ENCODE results near the gene TRIM60. TPM values are rescaled to one million over a fixed set of nuclear protein-coding genes. Genes with fewer than 3 reads are reported as not detected.
"Not testable (repeated sequence)": the region's sequence is repeated elsewhere in the genome, so short reads cannot be mapped to it uniquely, and the experiment has no call there.

TRIM60 gene
- total and polyA plus RNA-seq, 8 donors: not detected

DNA sequence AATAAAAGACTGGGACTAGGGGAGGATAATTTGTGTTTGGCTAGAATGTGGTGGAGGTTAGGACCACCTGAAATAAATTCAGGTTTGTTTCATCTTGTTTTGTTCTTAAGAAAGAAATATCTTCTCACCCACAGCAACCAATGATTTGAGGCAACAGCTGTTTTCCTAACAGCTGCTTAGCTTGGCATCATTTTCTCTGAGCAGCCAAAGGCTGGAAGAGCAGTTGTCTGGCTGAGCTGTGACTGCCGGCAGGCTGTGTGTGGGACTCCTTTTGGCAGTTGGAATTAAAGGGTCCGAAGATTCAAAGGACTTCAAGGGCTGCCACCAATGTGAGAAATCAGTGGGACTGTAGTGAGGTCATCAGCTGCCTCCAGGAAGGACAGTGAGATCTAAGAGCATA lies 26.9 kb downstream of the TRIM60 start:
- ATAC-seq (no peak), FAIRE-seq (no peak), DNase-seq (no peak)
- H3K36me3 ChIP-seq: no peaks in the 10 kb centered on the region
- WGBS, 2 donors: 74 to 82% methylated on average over 2 of the region's 2 CpGs
- H3K4me3 ChIP-seq: no peak overlapping the region
- H3K9me3 ChIP-seq: no peaks in the 10 kb centered on the region
- H3K4me1 ChIP-seq: no peaks in the 10 kb centered on the region
- intact Hi-C loops (cut with DNase I): no loop called here
- no peaks in the 10 kb centered on the region for H3K27me3 ChIP-seq
- H3K27ac ChIP-seq: no peak overlapping the region
- TF ChIP-seq, protein P1, sequence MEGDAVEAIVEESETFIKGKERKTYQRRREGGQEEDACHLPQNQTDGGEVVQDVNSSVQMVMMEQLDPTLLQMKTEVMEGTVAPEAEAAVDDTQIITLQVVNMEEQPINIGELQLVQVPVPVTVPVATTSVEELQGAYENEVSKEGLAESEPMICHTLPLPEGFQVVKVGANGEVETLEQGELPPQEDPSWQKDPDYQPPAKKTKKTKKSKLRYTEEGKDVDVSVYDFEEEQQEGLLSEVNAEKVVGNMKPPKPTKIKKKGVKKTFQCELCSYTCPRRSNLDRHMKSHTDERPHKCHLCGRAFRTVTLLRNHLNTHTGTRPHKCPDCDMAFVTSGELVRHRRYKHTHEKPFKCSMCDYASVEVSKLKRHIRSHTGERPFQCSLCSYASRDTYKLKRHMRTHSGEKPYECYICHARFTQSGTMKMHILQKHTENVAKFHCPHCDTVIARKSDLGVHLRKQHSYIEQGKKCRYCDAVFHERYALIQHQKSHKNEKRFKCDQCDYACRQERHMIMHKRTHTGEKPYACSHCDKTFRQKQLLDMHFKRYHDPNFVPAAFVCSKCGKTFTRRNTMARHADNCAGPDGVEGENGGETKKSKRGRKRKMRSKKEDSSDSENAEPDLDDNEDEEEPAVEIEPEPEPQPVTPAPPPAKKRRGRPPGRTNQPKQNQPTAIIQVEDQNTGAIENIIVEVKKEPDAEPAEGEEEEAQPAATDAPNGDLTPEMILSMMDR (IDR thresholded peaks at IDR 0.05): no peak

DNA sequence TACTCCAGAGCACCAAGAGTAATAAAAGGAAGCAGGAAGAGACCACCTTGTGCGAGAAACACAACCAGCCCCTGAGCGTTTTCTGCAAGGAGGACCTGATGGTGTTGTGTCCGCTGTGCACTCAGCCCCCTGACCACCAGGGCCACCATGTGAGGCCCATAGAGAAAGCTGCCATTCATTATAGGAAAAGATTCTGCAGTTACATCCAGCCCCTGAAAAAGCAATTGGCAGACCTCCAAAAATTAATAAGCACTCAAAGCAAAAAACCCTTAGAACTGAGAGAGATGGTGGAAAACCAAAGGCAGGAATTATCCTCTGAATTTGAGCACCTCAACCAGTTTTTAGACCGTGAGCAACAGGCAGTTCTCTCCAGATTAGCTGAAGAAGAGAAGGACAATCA lies 27.6 kb downstream of the TRIM60 start:
- H3K4me3 ChIP-seq: no peak overlapping the region
- no peaks in the 10 kb centered on the region for H3K36me3 ChIP-seq
- H3K4me1 ChIP-seq: no peaks in the 10 kb centered on the region
- WGBS, 2 donors: 78 to 82% methylated on average over 4 of the region's 4 CpGs
- no peaks in the 10 kb centered on the region for H3K9me3 ChIP-seq
- intact Hi-C loops (cut with DNase I): no loop called here
- H3K27me3 ChIP-seq: no peaks in the 10 kb centered on the region
- DNase-seq (no peak), FAIRE-seq (no peak), ATAC-seq (no peak)
- H3K27ac ChIP-seq: no peak overlapping the region
- TF ChIP-seq, protein P1 (IDR thresholded peaks at IDR 0.05): no peak

DNA sequence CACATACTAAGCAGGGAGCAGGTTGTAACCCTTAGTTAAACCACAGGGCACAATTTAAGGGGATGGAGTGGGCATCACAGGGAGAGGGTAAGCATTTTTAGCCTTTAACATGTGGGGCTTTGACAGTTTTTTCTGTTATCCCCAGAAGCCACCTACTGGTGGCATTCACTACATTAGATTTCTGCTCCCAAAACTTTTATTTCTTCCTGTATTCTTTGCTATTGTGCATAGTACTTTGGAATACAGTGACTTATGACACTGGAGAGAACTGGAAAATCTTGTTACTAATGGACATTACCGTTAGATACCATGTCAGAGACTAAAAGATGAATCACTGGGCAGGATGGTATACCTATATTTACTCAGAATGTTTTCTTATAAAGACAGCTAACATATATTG lies 29.1 kb downstream of the TRIM60 start:
- Histone ChIP-seq H3K4me3 (no peak overlapping the region), H3K9me3 (no peaks in the 10 kb centered on the region), H3K4me1 (no peaks in the 10 kb centered on the region), H3K27ac (no peak overlapping the region), H3K27me3 (no peaks in the 10 kb centered on the region), H3K36me3 (no peaks in the 10 kb centered on the region)
- ATAC-seq: no peak
- FAIRE-seq: no peak
- TF ChIP-seq, protein P1 (IDR thresholded peaks at IDR 0.05): no peak
- intact Hi-C loops (cut with DNase I): no loop called here
- DNase-seq: no peak
- WGBS, 2 donors: 30 to 37% methylated on average over 1 of the region's 1 CpG

DNA sequence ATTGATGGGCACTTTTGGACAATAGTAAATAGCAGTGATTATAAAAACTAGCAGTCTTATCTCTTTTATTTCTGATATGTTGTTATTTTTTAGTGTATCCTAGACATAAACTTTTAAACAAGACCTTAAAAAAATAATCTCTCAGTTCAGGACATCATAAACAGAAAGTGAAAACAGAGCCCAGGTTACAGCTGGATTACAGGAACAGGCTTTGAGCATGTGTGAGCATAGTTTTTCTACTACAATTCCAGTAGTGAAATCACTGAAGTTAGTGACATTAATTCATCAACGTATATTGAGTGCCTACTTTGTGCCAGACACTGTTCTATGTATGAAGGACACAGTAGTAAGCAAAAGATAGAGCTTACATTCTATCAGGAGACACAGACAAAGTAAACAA lies 38.8 kb downstream of the TRIM60 start:
- H3K4me1 ChIP-seq: no peaks in the 10 kb centered on the region
- no peak overlapping the region for H3K27ac ChIP-seq
- H3K4me3 ChIP-seq: no peak overlapping the region
- FAIRE-seq (no peak), ATAC-seq (no peak), DNase-seq (no peak)
- intact Hi-C loops (cut with DNase I): no loop called here
- 38 to 46% methylated on average over 1 of the region's 1 CpG for WGBS, 2 donors
- no peaks in the 10 kb centered on the region for H3K36me3 ChIP-seq
- TF ChIP-seq, protein P1 (IDR thresholded peaks at IDR 0.05): no peak
- no peaks in the 10 kb centered on the region for H3K9me3 ChIP-seq
- H3K27me3 ChIP-seq: no peaks in the 10 kb centered on the region

DNA sequence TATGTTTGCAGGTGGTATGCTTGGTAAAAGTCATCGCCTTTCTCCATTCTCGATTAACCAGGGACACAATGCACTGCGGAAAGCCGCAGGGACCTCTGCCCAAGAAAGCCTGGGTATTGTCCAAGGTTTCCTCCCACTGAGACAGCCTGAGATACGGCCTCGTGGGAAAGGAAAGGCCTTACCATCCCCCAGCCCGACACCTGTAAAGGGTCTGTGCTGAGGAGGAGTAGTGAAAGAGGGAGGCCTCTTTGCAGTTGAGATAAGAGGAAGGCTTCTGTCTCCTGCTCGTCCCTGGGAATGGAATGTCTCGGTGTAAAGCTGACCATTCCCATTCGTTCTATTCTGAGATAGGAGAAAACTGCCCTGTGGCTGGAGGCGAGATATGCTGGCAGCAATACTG lies 41.5 kb downstream of the TRIM60 start:
- DNase-seq; H3K4me1 ChIP-seq; intact Hi-C loops (cut with DNase I); FAIRE-seq; H3K27ac ChIP-seq; ATAC-seq; H3K27me3 ChIP-seq; H3K9me3 ChIP-seq; H3K36me3 ChIP-seq; H3K4me3 ChIP-seq: not testable (repeated sequence)
- WGBS, 2 donors: 40 to 45% methylated on average over 11 of the region's 11 CpGs
